AG04449 (cell line): Measurements from ENCODE around the gene ZNF263.

Source experiments
- CTCF ChIA-PET: fragments of 350-600 bp; formaldehyde crosslinking; extraction: SDS; loops from one replicate; lab custom pipeline; 2021; ENCODE audit warnings: antibody characterized with exemption; lab: Yijun Ruan, JAX
- POLR2A ChIA-PET: fragments of 400-600, 350-600 bp; formaldehyde crosslinking; extraction: SDS; loops from one replicate; lab custom pipeline; 2020; ENCODE audit warnings: antibody characterized with exemption, inconsistent platforms; lab: Yijun Ruan, JAX
- DNase-seq: peaks from one replicate; pipeline ENCODE4 v3.0.0-alpha.2; 2010; ENCODE audit warnings: low read depth, low spot score
- H3K4me3 ChIP-seq: 2 replicates; pipeline ENCODE4 v1.5.1; 2011; ENCODE audit warnings: low read depth, mild to moderate bottlenecking, control low read depth, low read length
- TF ChIP-seq, protein P1 (sequence below): IDR thresholded peaks from one replicate; pipeline ENCODE4 v1.5.1; 2011; ENCODE audit warnings: mild to moderate bottlenecking, moderate library complexity, low read length, control low read depth, inconsistent platforms; ENCODE audit not compliant: insufficient read depth; ENCODE audit errors: missing control alignments

Gene ZNF263

DNA sequence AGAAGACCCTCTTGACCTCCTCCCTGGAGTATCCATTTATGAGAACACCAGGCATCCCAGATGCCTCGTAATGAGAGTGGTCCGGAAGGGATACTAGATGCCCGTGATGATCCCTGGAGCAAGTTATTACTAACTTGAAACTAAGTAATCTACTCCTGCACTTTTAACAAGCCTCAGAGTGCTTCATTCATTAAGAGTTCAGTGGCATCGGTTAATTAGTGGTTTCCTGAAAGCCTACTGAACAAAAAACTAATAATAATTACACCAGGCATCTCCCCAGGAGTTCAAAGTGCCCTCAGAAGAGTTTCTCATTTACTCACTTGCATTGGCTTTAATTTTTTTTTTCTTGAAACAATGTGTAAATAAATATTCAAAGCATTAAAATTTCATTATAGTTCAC is 44.2 kb downstream of the ZNF263 start:
- ChIA-PET POLR2A (no interaction called here), CTCF (no interaction called here)
- TF ChIP-seq, protein P1, sequence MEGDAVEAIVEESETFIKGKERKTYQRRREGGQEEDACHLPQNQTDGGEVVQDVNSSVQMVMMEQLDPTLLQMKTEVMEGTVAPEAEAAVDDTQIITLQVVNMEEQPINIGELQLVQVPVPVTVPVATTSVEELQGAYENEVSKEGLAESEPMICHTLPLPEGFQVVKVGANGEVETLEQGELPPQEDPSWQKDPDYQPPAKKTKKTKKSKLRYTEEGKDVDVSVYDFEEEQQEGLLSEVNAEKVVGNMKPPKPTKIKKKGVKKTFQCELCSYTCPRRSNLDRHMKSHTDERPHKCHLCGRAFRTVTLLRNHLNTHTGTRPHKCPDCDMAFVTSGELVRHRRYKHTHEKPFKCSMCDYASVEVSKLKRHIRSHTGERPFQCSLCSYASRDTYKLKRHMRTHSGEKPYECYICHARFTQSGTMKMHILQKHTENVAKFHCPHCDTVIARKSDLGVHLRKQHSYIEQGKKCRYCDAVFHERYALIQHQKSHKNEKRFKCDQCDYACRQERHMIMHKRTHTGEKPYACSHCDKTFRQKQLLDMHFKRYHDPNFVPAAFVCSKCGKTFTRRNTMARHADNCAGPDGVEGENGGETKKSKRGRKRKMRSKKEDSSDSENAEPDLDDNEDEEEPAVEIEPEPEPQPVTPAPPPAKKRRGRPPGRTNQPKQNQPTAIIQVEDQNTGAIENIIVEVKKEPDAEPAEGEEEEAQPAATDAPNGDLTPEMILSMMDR: no peak
- H3K4me3 ChIP-seq: no peak overlapping the region
- no peak for DNase-seq

DNA sequence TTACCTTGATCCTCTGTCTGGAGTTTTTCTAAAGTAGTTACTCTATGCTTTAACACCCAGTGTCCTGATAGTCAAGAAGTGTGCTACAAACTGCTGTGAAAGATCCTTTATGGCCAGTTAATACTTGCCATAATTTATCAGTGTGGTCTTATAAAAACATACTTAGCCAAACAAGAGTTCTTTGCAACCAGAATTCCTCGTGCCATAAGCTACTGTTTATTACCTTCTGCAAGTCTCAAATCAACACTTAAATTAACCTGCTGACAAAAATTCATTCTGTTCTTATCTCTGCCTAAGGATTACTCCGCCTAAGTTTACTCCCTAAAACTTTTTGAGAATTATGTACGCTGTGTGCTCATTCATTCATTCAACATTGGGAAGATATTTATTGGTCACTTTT is 44.8 kb downstream of the ZNF263 start:
- TF ChIP-seq, protein P1: no peak
- CTCF ChIA-PET: no interaction called here
- POLR2A ChIA-PET: no interaction called here
- H3K4me3 ChIP-seq: no peak overlapping the region
- DNase-seq: no peak

DNA sequence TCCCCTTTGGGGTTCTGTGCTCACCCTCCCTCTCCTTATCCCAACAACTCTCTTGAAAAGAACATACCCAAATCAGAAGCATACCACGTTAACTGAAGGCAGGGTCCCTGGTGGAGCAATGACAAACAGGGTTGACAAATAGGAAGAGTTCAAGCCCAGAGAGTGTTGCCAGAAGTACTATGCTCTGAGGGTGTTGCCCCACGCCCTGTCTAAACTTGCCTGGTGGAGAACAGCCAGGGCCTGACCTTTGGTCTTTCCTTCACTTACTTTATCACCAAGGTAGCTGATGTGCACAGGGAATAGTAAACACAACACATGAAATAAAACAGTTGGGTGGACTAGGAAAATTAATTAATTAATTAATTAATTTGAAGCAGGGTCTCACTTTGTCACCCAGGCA is 45.4 kb downstream of the ZNF263 start:
- ChIA-PET POLR2A (no interaction called here), CTCF (no interaction called here)
- H3K4me3 ChIP-seq: no peak overlapping the region
- TF ChIP-seq, protein P1: no peak
- no peak for DNase-seq
